ENCODE results near the gene SPPL2B. TPM values are rescaled to one million over a fixed set of nuclear protein-coding genes. Genes with fewer than 3 reads are reported as not detected.

SPPL2B gene
- total RNA-seq, 4 donors from 2014 or later, result 18.1 to 27.7 (median 23.2) TPM

GRCh38 chr19:2288338-2288817 is 40.1 kb upstream of the SPPL2B start:
- Histone ChIP-seq H3K27me3 (peaks cover 45 to 58% (median 51%) of the 10 kb centered on the region in 3 donors), H3K4me1 (peaks cover 2 to 21% of the 10 kb centered on the region in 2 donors), H3K36me3 (no peaks in the 10 kb centered on the region), H3K27ac (no peak overlapping the region), H3K9me3 (no peaks in the 10 kb centered on the region), H3K4me3 (no peak overlapping the region)
- no peak for TF ChIP-seq CTCF (IDR thresholded peaks at IDR 0.05 in 4 of 5, conservative IDR thresholded peaks at IDR 0.05 in 1 of 5)
- no peak for TF ChIP-seq POLR2A (IDR thresholded peaks at IDR 0.05)
- intact Hi-C loops (cut with DNase I; ENCODE audit: low total_unique reads), result no loop called here
- DNase-seq (no peak), ATAC-seq (no peak)
- in situ Hi-C loops (cut with MboI; ENCODE audit: low sequenced_read_pairs in 4 of 4), result loop anchor here (25.0 kb wide), 1 partner anchor 99 kb away; no protein-coding TSS in a partner anchor

- intact Hi-C loops (cut with DNase I; ENCODE audit: low total_unique reads), result no loop called here
Measured at GRCh38 chr19:2288818-2289713, 39.4 kb upstream of the SPPL2B start.

GRCh38 chr19:2289714-2290435 is 38.6 kb upstream of the SPPL2B start:
- in situ Hi-C loops (cut with MboI; ENCODE audit: low sequenced_read_pairs in 4 of 4) (loop anchor here (25.0 kb wide), 1 partner anchor 97 kb away; no protein-coding TSS in a partner anchor), intact Hi-C loops (cut with DNase I; ENCODE audit: low total_unique reads) (no loop called here)
- peaks cover 47 to 58% (median 51%) of the 10 kb centered on the region in 3 donors for H3K27me3 ChIP-seq
- H3K4me1 ChIP-seq, result peaks cover 11 to 26% of the 10 kb centered on the region in 2 donors
- H3K4me3 ChIP-seq, result peak overlapping the region; percentile 5 to 36 (median 36)
- no peaks in the 10 kb centered on the region for H3K36me3 ChIP-seq
- TF ChIP-seq POLR2A (IDR thresholded peaks at IDR 0.05) (no peak), CTCF (IDR thresholded peaks at IDR 0.05 in 4 of 5, conservative IDR thresholded peaks at IDR 0.05 in 1 of 5) (no peak)
- no peak for ATAC-seq
- H3K9me3 ChIP-seq, result no peaks in the 10 kb centered on the region
- no peak for DNase-seq
- no peak overlapping the region for H3K27ac ChIP-seq

More at GRCh38 chr19:2288818-2289713, 39.4 kb upstream of the SPPL2B start:
- Histone ChIP-seq H3K36me3 (no peaks in the 10 kb centered on the region), H3K27ac (no peak overlapping the region), H3K4me3 (peak overlapping the region in 2 of 4 donors; percentile 35 to 36), H3K4me1 (peaks cover 2 to 21% of the 10 kb centered on the region in 2 donors), H3K27me3 (peaks cover 46 to 58% (median 51%) of the 10 kb centered on the region in 3 donors), H3K9me3 (no peaks in the 10 kb centered on the region)
- TF ChIP-seq POLR2A (IDR thresholded peaks at IDR 0.05) (no peak), CTCF (IDR thresholded peaks at IDR 0.05 in 4 of 5, conservative IDR thresholded peaks at IDR 0.05 in 1 of 5) (no peak)
- DNase-seq, result no peak
- peak in 1 of 2 donors; percentile 4 for ATAC-seq
- in situ Hi-C loops (cut with MboI; ENCODE audit: low sequenced_read_pairs in 4 of 4), result loop anchor here (25.0 kb wide), 1 partner anchor 98 kb away; no protein-coding TSS in a partner anchor

GRCh38 chr19:2290441-2291184 is 37.9 kb upstream of the SPPL2B start:
- intact Hi-C loops (cut with DNase I; ENCODE audit: low total_unique reads), result no loop called here
- Histone ChIP-seq H3K27me3 (peaks cover 47 to 58% (median 51%) of the 10 kb centered on the region in 3 donors), H3K36me3 (no peaks in the 10 kb centered on the region), H3K9me3 (no peaks in the 10 kb centered on the region), H3K4me3 (peak overlapping the region; percentile 5 to 36 (median 36)), H3K4me1 (peaks cover 12 to 33% of the 10 kb centered on the region in 2 donors), H3K27ac (no peak overlapping the region)
- DNase-seq (no peak), ATAC-seq (no peak)
- no peak for TF ChIP-seq POLR2A (IDR thresholded peaks at IDR 0.05)
- TF ChIP-seq CTCF (IDR thresholded peaks at IDR 0.05 in 4 of 5, conservative IDR thresholded peaks at IDR 0.05 in 1 of 5), result no peak
- in situ Hi-C loops (cut with MboI; ENCODE audit: low sequenced_read_pairs in 4 of 4), result loop anchor here (25.0 kb wide), 1 partner anchor 97 kb away; no protein-coding TSS in a partner anchor
